Stimulated activated CD4-positive, alpha-beta T cell treated with anti-CD3 and anti-CD28 coated beads, Interleukin-1b, Interleukin-23, amount 100 ng/mL, for 48 hours (primary cell): ENCODE results near the gene MYMX.

Source experiments
- DNase-seq: peaks from one replicate; pipeline ENCODE4 v3.0.0-alpha.2; 2020

The MYMX gene

GRCh38 chr6:44265722-44266233 is 49.1 kb downstream of the MYMX start:
- no peak for DNase-seq

GRCh38 chr6:44266347-44266746 is 49.6 kb downstream of the MYMX start:
- DNase-seq: no peak

GRCh38 chr6:44267252-44267651 is 50.5 kb downstream of the MYMX start:
- no peak for DNase-seq
